Endothelial cell (in vitro differentiated cells): ENCODE data around the gene ALG14. TPM values are rescaled to one million over a fixed set of nuclear protein-coding genes. Genes with fewer than 3 reads are reported as not detected.
A peak's percentile ranks its signal among the peaks of the same experiment; 100 is the strongest.

ENCODE experiments used
- DNase-seq: peaks from one replicate; pipeline ENCODE4 v3.0.0; 2021; ENCODE audit warnings: low spot score
- H3K27ac Mint-ChIP-seq: one replicate; pipeline ENCODE4 v1.8.0; 2021; ENCODE audit warnings: mixed read lengths, inconsistent platforms; ENCODE audit not compliant: unreplicated experiment
- H3K27me3 Mint-ChIP-seq: one replicate; pipeline ENCODE4 v1.8.0; 2021; ENCODE audit warnings: mild to moderate bottlenecking, moderate library complexity, mixed read lengths, inconsistent platforms; ENCODE audit not compliant: unreplicated experiment
- H3K36me3 Mint-ChIP-seq: one replicate; pipeline ENCODE4 v1.8.0; 2021; ENCODE audit warnings: mild to moderate bottlenecking, low read depth, mixed read lengths, inconsistent platforms; ENCODE audit not compliant: unreplicated experiment
- H3K4me1 Mint-ChIP-seq: one replicate; pipeline ENCODE4 v1.8.0; 2021; ENCODE audit warnings: mild to moderate bottlenecking, mixed read lengths, inconsistent platforms; ENCODE audit not compliant: unreplicated experiment
- H3K4me3 Mint-ChIP-seq: one replicate; pipeline ENCODE4 v1.8.0; 2021; ENCODE audit warnings: mild to moderate bottlenecking, mixed read lengths, inconsistent platforms; ENCODE audit not compliant: unreplicated experiment
- H3K9me3 Mint-ChIP-seq: one replicate; pipeline ENCODE4 v1.8.0; 2021; ENCODE audit warnings: mixed read lengths, inconsistent platforms; ENCODE audit not compliant: unreplicated experiment
- CTCF ChIP-seq: fragments of 200-600 bp; sonication (generic); IDR thresholded peaks from one replicate; pipeline ENCODE4 v1.5.0; 2021; ENCODE audit warnings: antibody characterized with exemption; ENCODE audit not compliant: unreplicated experiment
- total RNA-seq: library from RNA; stranded (reverse); fragmentation: NEBNext Ultra II Directional; extraction: Animal tissue kit (Norgen Biotek cat#: 25700); gene quantifications from one replicate; pipeline ENCODE4 v1.2.1, GENCODE V29; 2021; ENCODE audit not compliant: unreplicated experiment

The ALG14 gene
- total RNA-seq, 1 donor from 2014 or later: 2.2 TPM

DNA sequence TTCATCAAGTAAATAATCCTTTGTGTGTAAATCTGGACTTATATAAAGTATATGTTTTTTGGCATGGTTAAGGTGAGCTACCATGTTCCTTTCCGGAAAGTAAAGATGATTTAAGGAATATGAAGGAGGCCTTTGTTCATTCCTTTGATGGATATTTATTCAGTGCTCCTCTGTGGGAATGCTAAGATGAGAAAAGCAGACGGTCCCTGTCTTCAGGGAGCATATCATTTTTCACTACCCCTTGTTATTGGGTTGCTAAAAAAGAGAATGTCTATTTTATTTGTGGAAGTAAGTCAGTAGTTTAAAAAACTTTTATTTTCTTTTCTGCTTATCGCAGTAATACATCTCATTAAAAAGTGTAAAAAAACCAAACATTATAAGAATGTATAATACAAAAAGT is 110.8 kb downstream of the ALG14 start:
- TF ChIP-seq CTCF: no peak
- no peaks in the 10 kb centered on the region for H3K36me3 Mint-ChIP-seq
- H3K4me1 Mint-ChIP-seq: peaks cover 30% of the 10 kb centered on the region
- H3K4me3 Mint-ChIP-seq: no peak overlapping the region
- H3K27me3 Mint-ChIP-seq: peaks cover 1% of the 10 kb centered on the region
- DNase-seq: no peak
- peak overlapping the region; percentile 97 for H3K27ac Mint-ChIP-seq
- no peaks in the 10 kb centered on the region for H3K9me3 Mint-ChIP-seq

DNA sequence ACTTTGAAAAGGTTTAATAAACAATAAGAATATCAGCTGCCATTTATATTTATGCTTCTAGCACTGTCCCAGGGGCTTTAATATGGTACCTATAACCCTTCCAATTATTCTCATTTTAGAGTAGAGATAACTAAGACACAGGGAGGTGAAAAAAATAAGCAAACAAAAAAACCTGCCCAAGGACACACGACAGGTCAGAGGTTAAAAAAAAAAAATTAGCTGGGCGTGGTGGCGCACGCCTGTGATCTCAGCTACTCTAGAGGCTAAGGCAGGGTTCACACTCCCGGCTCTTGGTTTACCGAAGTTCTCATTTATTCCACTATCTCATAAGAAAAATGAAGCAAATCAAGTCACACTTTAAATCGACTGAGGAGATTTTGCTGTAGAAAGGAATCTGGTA is 111.2 kb downstream of the ALG14 start:
- H3K36me3 Mint-ChIP-seq: no peaks in the 10 kb centered on the region
- peaks cover 32% of the 10 kb centered on the region for H3K4me1 Mint-ChIP-seq
- H3K4me3 Mint-ChIP-seq: no peak overlapping the region
- H3K9me3 Mint-ChIP-seq: no peaks in the 10 kb centered on the region
- DNase-seq: no peak
- no peak overlapping the region for H3K27ac Mint-ChIP-seq
- peaks cover 1% of the 10 kb centered on the region for H3K27me3 Mint-ChIP-seq
- TF ChIP-seq CTCF: no peak

DNA sequence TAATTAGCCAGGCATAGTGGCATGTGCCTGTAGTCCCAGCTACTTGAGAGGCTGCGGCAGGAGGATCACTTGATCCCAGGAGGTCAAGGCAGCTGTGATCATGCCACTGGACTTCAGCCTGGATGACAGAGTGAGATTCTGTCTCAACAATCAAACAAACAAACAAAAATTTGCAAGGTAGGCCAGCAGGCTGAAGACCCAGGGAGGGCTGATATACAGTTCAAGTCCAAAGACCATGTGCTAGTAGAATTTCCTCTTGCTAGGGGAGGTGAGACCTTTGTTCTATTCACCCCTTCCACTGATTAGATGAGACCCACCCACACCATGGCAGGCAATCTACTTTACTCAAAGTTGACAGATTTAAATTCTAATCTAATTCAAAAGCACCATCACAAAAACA is 114.7 kb downstream of the ALG14 start:
- no peak overlapping the region for H3K4me3 Mint-ChIP-seq
- peaks cover 4% of the 10 kb centered on the region for H3K27me3 Mint-ChIP-seq
- no peak for DNase-seq
- no peaks in the 10 kb centered on the region for H3K9me3 Mint-ChIP-seq
- H3K4me1 Mint-ChIP-seq: peaks cover 49% of the 10 kb centered on the region
- H3K27ac Mint-ChIP-seq: no peak overlapping the region
- no peaks in the 10 kb centered on the region for H3K36me3 Mint-ChIP-seq
- no peak for TF ChIP-seq CTCF

- Mint-ChIP-seq H3K4me3 (no peak overlapping the region), H3K36me3 (no peaks in the 10 kb centered on the region), H3K27ac (peak overlapping the region; percentile 76), H3K9me3 (no peaks in the 10 kb centered on the region), H3K4me1 (peaks cover 33% of the 10 kb centered on the region), H3K27me3 (peaks cover 4% of the 10 kb centered on the region)
- no peak for DNase-seq
- TF ChIP-seq CTCF: no peak
Measured at GRCh38 chr1:94955767-94956632, 116.8 kb downstream of the ALG14 start.
